MM.1S (cell line): ENCODE data around the gene CARS2.

ENCODE experiments used
- CTCF ChIP-seq: fragments of 300-600 bp; sonication (generic); IDR thresholded peaks from 2 replicates; pipeline ENCODE4 v1.5.1; 2016; ENCODE audit warnings: antibody characterized with exemption, low read length, mixed read lengths
- EZH2 ChIP-seq: fragments of 300-600 bp; sonication (generic); optimal IDR thresholded peaks from 2 replicates; pipeline ENCODE3; 2017; ENCODE audit warnings: low read depth, mild to moderate bottlenecking, antibody characterized with exemption, low read length, mixed read lengths
- EZH2phosphoT487 ChIP-seq: fragments of 300-600 bp; sonication (generic); IDR thresholded peaks from 2 replicates; pipeline ENCODE4 v1.6.1; 2018; ENCODE audit warnings: antibody characterized with exemption, low read length

GRCh38 chr13:110685305-110686020 lies 20.5 kb downstream of the CARS2 start:
- TF ChIP-seq CTCF: no peak
- no peak for TF ChIP-seq EZH2
- TF ChIP-seq EZH2phosphoT487: no peak
